K562 (cell line): Measurements from ENCODE around the gene GATA5. TPM values are rescaled to one million over a fixed set of nuclear protein-coding genes. Genes with fewer than 3 reads are reported as not detected.
A peak's percentile ranks its signal among the peaks of the same experiment; 100 is the strongest.

Source experiments
- ATAC-seq: fragments of 200-7000 bp; cut with Tn5 transposase; 3 replicates; pipeline ENCODE4 v1.9.1; 2020; ENCODE audit warnings: moderate library complexity
- BruUV-seq: library from RNA; stranded (reverse); fragments of 400-500 nt; replicated peaks from 2 replicates; lab custom pipeline; 2021; lab: Mats Ljungman, UMichigan
- CTCF ChIA-PET: fragments of 300-600 bp; formaldehyde crosslinking; extraction: SDS; loops from one replicate; lab custom pipeline; 2021; ENCODE audit warnings: low intra/inter-chr PET ratio; lab: Yijun Ruan, JAX
- POLR2A ChIA-PET: fragments of 300-600, 350-650 bp; sonication (Branson Sonifier 250); formaldehyde crosslinking; extraction: SDS; loops from one replicate; lab custom pipeline; 2021; ENCODE audit warnings: antibody characterized with exemption, inconsistent platforms; lab: Yijun Ruan, JAX
- DNase-seq, 4 experiments: peaks; one replicate each; pipeline versions ENCODE4 v3.0.0 to v3.0.0-alpha.2; 2011 to 2018; ENCODE audit warnings: low spot score in 3 of 4, mixed read lengths in 3 of 4; ENCODE audit errors: extremely low read depth in 1 of 4
- FAIRE-seq: peaks from 2 replicates; lab custom pipeline; 2011; peaks lifted over from hg19 to GRCh38; lab: Jason Lieb, UNC
- H2AFZ ChIP-seq: 2 replicates; pipeline ENCODE4 v1.6.0; 2011; ENCODE audit warnings: low read depth, low read length, control low read depth, inconsistent platforms
- H3K27ac ChIP-seq: fragments of 200-600 bp; 3 replicates; pipeline ENCODE4 v1.8.0; 2011; ENCODE audit warnings: low read depth, mild to moderate bottlenecking, control low read depth, inconsistent platforms, low read length, moderate library complexity, mixed read lengths; ENCODE audit errors: extremely low read depth
- H3K27me3 ChIP-seq, 2 experiments: fragments of 300-600 bp in 1 of 2; 2 replicates in 1 of 2; 3 replicates in 1 of 2; pipeline versions ENCODE4 v1.6.0 to v1.8.0; 2011; ENCODE audit warnings: inconsistent platforms in 2 of 2, low read length in 2 of 2, mild to moderate bottlenecking in 1 of 2, mixed read lengths in 1 of 2, moderate library complexity in 1 of 2; ENCODE audit not compliant: control insufficient read depth in 2 of 2, insufficient read depth in 2 of 2
- H3K36me3 ChIP-seq: fragments of 300-600 bp; 3 replicates; pipeline ENCODE4 v1.8.0; 2011; ENCODE audit warnings: mild to moderate bottlenecking, low read length, inconsistent platforms; ENCODE audit not compliant: control insufficient read depth, insufficient read depth
- H3K4me1 ChIP-seq, 2 experiments: fragments of 200-600 bp in 1 of 2; replicated peaks in 1 of 2; 2 replicates in 1 of 2; 3 replicates in 1 of 2; pipeline versions ENCODE4 v1.5.1 to v1.8.0; 2011; ENCODE audit warnings: inconsistent platforms in 2 of 2, low read length in 2 of 2, mild to moderate bottlenecking in 1 of 2, mixed read lengths in 1 of 2, moderate library complexity in 1 of 2; ENCODE audit not compliant: control insufficient read depth in 2 of 2, insufficient read depth in 2 of 2
- H3K4me2 ChIP-seq: 2 replicates; pipeline ENCODE4 v1.6.1; 2011; ENCODE audit warnings: low read length, control low read depth, inconsistent platforms, mixed read lengths; ENCODE audit not compliant: insufficient read depth
- H3K4me3 ChIP-seq: fragments of 200-600 bp; sonication (generic), shearing (Covaris generic); 2 replicates; pipeline ENCODE4 v1.5.1; 2016; ENCODE audit warnings: control low read depth, inconsistent platforms
- H3K79me2 ChIP-seq: fragments of 200-600 bp; 3 replicates; pipeline ENCODE4 v1.8.0; 2011; ENCODE audit warnings: low read length, inconsistent platforms; ENCODE audit not compliant: control insufficient read depth, insufficient read depth
- H3K9ac ChIP-seq, 2 experiments: 2 replicates each; pipeline versions ENCODE4 v1.6.0 to v1.6.1; 2011; ENCODE audit warnings: low read depth in 2 of 2, low read length in 2 of 2, control low read depth in 1 of 2, inconsistent platforms in 1 of 2, mild to moderate bottlenecking in 1 of 2, mixed read lengths in 1 of 2; ENCODE audit not compliant: insufficient read depth in 1 of 2
- H3K9me1 ChIP-seq: one replicate; pipeline ENCODE4 v1.6.0; 2011; ENCODE audit warnings: inconsistent platforms, mild to moderate bottlenecking, low read length, moderate library complexity; ENCODE audit not compliant: control insufficient read depth, insufficient read depth
- H3K9me3 ChIP-seq: replicated peaks from 2 replicates; pipeline ENCODE4 v1.5.1; 2011; ENCODE audit warnings: low read depth, low read length, inconsistent platforms; ENCODE audit not compliant: control insufficient read depth, insufficient read depth
- H4K20me1 ChIP-seq: replicated peaks from 2 replicates; pipeline ENCODE4 v1.6.1; 2011; ENCODE audit warnings: low read length, inconsistent platforms, mixed read lengths; ENCODE audit not compliant: control insufficient read depth, insufficient read depth
- KDM5B ChIP-seq: fragments of 200-600 bp; sonication (generic); IDR thresholded peaks from 2 replicates; pipeline ENCODE4 v1.6.1; 2012; ENCODE audit warnings: low read depth, mild to moderate bottlenecking, moderate library complexity, low read length, control low read depth, inconsistent platforms; ENCODE audit not compliant: insufficient replicate concordance
- XRCC5 ChIP-seq: fragments of 200-400 bp; formaldehyde crosslinking; IDR thresholded peaks from 2 replicates; pipeline ENCODE4 v1.6.1; 2017; ENCODE audit warnings: low read depth, mild to moderate bottlenecking, low read length
- ZNF277 ChIP-seq: fragments of 250-450 bp; sonication (Bioruptor Pico); IDR thresholded peaks from 2 replicates; pipeline ENCODE4 v1.8.0; 2022; ENCODE audit warnings: inconsistent platforms, mild to moderate bottlenecking, moderate library complexity, borderline replicate concordance
- WGBS: fragments of 100-300 bp; shearing (Covaris generic); methylation state at CpG from one replicate; pipeline ENCODE4 v1.1.6; 2016; ENCODE audit warnings: low coverage, mixed read lengths; ENCODE audit not compliant: insufficient coverage; ENCODE audit errors: missing lambda C conversion rate; 5-methylcytosine and 5-hydroxymethylcytosine counted together
- in situ Hi-C: fragments of 300-500 bp; cut with MboI; formaldehyde crosslinking; loops from 4 replicates; pipeline ENCODE4 v1.15.0; 2018; ENCODE audit warnings: inconsistent platforms, mixed read lengths
- intact Hi-C: fragments of 100-400 bp; cut with micrococcal nuclease; formaldehyde crosslinking; loops from 2 replicates; pipeline ENCODE4 v1.14.2; 2022
- polyA plus RNA-seq, 8 experiments: library from polyadenylated mRNA; depleted of rRNA in 4 of 8; stranded (reverse) in 5 of 8; unstranded in 3 of 8; fragments of >200 nt; fragmentation: Nextera tagmentation in 2 of 8; fragmentation: Illumina TruSeq in 1 of 8; extraction: Ambion mirVana in 2 of 8; extraction: Trizol in 1 of 8; gene quantifications; 2 replicates each; pipeline versions ENCODE4 v1.2.1 to v1.2.3, GENCODE V29; 2011 to 2014; ENCODE audit warnings: inconsistent platforms in 1 of 8, missing spikeins in 1 of 8
- total RNA-seq, 7 experiments: library from RNA; depleted of rRNA in 6 of 7; stranded (reverse); fragments of >200 nt in 6 of 7; fragmentation: Illumina TruSeq in 2 of 7; extraction: Trizol in 2 of 7; gene quantifications; 2 replicates each; pipeline versions ENCODE4 v1.2.1 to v1.2.3, GENCODE V29; 2011 to 2021; ENCODE audit warnings: low replicate concordance in 1 of 7

Gene GATA5
- total and polyA plus RNA-seq, 9 of the 15 experiments (the other 6 are each of a cell fraction or from before 2014, with no cell fraction given), result 0.09 to 0.57 (median 0.20) TPM; not detected in 3

- peaks cover 2% of the 10 kb centered on the region for H3K9me1 ChIP-seq
- peak overlapping the region in 1 of 2 experiments; percentile 7; a peak in 1 of 4 replicates for H3K9ac ChIP-seq
- no peaks in the 10 kb centered on the region for H3K79me2 ChIP-seq
- no peak overlapping the region for H2AFZ ChIP-seq
- no peak overlapping the region for H3K4me3 ChIP-seq
- no peaks in the 10 kb centered on the region for H4K20me1 ChIP-seq
- H3K27ac ChIP-seq, result no peak overlapping the region
- H3K27me3 ChIP-seq, result peaks cover 3 to 36% of the 10 kb centered on the region in 2 experiments; a peak in 2 of 5 replicates
- DNase-seq (no peak), ATAC-seq (no peak), FAIRE-seq (no peak)
- no peaks in the 10 kb centered on the region for H3K9me3 ChIP-seq
- 13% methylated on average over 6 of the region's 12 CpGs for WGBS
- peaks cover 15 to 84% of the 10 kb centered on the region in 2 experiments; a peak in 4 of 5 replicates for H3K4me1 ChIP-seq
- intact Hi-C loops, result no loop called here
- H3K4me2 ChIP-seq, result no peak overlapping the region
- in situ Hi-C loops, result no loop called here
- no peaks in the 10 kb centered on the region for H3K36me3 ChIP-seq
- BruUV-seq, result no TSS peak
- TF ChIP-seq XRCC5, result no peak
- TF ChIP-seq ZNF277 (CRISPR knock-in tag), result no peak
- TF ChIP-seq KDM5B, result peak; percentile 9
- CTCF ChIA-PET, result no interaction called here
- POLR2A ChIA-PET, result interaction anchor here (1.7 kb wide), 1 partner anchor 8 kb away, joined by 5 read pairs; no protein-coding TSS in a partner anchor
Measured at GRCh38 chr20:62479156-62479555, 3.4 kb upstream of the GATA5 start.
